Transverse colon (tissue), 3 donors: Measurements from ENCODE around the gene CEPT1.

Experiments
- EP300 ChIP-seq: sonication (generic); formaldehyde crosslinking; IDR thresholded peaks from one replicate; pipeline ENCODE4 v1.6.1; 2017; ENCODE audit warnings: antibody characterized with exemption, low read depth
- POLR2A ChIP-seq: fragments of 450-650 bp; IDR thresholded peaks from one replicate; pipeline ENCODE4 v1.6.1; 2016; ENCODE audit warnings: antibody characterized with exemption, mild to moderate bottlenecking, moderate library complexity
- TF ChIP-seq, protein P1 (sequence below), 5 experiments: fragments of 200-600 bp in 3 of 5; fragments of 450-650 bp in 2 of 5; sonication (generic) in 3 of 5; IDR thresholded peaks; 1 replicate in 2 of 5; 2 replicates in 3 of 5; pipeline ENCODE4 v1.5.1; 2016 to 2017; ENCODE audit warnings: antibody characterized with exemption in 5 of 5, inconsistent platforms in 3 of 5, mild to moderate bottlenecking in 2 of 5, moderate library complexity in 1 of 5

DNA sequence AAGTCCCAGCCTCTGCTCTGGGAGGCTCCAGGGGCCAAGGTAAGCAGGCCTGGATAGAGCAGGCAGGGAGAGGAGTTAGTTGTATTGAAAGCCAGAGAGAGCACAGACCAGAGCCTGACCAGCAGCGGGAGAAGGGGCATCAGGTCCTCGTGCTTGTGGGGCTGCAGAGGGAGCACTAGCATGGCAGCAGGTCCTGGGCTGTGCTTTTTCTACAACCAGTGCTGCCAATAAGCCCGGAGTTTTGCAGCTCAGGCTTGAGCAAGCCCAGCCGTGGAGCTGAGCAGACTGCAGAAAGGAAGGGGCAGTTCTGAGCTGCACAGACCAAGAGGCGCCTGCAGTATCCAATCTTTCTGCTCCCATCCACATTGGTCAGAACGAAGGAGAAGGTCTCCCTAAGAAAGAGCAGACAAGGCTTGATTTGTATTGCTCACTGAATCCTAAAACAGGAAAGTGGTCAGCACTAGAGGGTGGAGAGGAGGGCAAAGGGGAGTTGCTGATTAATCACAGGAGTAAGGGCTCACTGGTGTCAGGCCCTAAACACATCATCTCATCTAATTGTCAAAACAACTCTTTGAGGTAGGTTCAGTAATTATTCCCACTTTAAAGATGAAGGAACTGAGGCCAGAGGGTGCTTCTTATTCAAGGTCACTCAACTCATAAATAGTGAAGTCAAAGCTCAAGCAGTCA lies 57.7 kb downstream of the CEPT1 start:
- TF ChIP-seq POLR2A (no peak), EP300 (no peak)
- TF ChIP-seq, protein P1, sequence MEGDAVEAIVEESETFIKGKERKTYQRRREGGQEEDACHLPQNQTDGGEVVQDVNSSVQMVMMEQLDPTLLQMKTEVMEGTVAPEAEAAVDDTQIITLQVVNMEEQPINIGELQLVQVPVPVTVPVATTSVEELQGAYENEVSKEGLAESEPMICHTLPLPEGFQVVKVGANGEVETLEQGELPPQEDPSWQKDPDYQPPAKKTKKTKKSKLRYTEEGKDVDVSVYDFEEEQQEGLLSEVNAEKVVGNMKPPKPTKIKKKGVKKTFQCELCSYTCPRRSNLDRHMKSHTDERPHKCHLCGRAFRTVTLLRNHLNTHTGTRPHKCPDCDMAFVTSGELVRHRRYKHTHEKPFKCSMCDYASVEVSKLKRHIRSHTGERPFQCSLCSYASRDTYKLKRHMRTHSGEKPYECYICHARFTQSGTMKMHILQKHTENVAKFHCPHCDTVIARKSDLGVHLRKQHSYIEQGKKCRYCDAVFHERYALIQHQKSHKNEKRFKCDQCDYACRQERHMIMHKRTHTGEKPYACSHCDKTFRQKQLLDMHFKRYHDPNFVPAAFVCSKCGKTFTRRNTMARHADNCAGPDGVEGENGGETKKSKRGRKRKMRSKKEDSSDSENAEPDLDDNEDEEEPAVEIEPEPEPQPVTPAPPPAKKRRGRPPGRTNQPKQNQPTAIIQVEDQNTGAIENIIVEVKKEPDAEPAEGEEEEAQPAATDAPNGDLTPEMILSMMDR (IDR thresholded peaks at IDR 0.05), result peak in 2 of 5 experiments; percentile 30 to 33
